ENCODE measurements around the gene PC. TPM values are rescaled to one million over a fixed set of nuclear protein-coding genes. Genes with fewer than 3 reads are reported as not detected.

Gene PC
- total and polyA plus RNA-seq, 9 of the 15 experiments (the other 6 are each of a cell fraction or from before 2014, with no cell fraction given) = 0.94 to 38.0 (median 8.7) TPM

DNA sequence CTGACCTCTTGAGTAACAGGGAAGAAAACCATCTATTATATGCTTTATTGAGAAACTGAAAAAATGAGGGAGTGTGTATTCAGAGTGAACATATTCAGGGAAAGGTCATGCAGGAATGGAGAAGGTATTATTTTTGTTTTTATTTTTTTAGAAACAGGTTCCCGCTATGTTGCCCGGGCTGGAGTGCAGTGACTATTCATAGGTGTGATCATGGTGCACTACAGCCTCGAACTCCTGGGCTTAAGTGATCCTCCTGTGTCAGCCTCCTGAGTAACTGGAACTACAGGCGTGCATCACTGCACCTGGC, 123.7 kb downstream of the PC start:
- Histone ChIP-seq H4K20me1 (replicated peaks; ENCODE audit: control insufficient read depth, insufficient read depth, low read length) (no peaks in the 10 kb centered on the region), H3K9me1 (ENCODE audit: control insufficient read depth, insufficient read depth, low read length) (no peaks in the 10 kb centered on the region), H3K27ac (ENCODE audit: extremely low read depth, low read depth, low read length) (peak overlapping the region; percentile 51), H3K4me3 (no peak overlapping the region), H3K36me3 (ENCODE audit: control insufficient read depth, insufficient read depth, low read length) (peaks cover 10% of the 10 kb centered on the region; the same call in 1 of the 3 replicates), H3K27me3 (ENCODE audit: control insufficient read depth in 2 of 2, insufficient read depth in 2 of 2, low read length in 2 of 2) (no peaks in the 10 kb centered on the region), H3K4me1 (replicated peaks in 1 of 2; ENCODE audit: control insufficient read depth in 2 of 2, insufficient read depth in 2 of 2, low read length in 2 of 2) (peaks cover 16 to 27% of the 10 kb centered on the region in 2 experiments; a peak in 4 of 5 replicates), H3K9me3 (replicated peaks; ENCODE audit: control insufficient read depth, insufficient read depth, low read depth, low read length) (no peaks in the 10 kb centered on the region), H3K79me2 (ENCODE audit: control insufficient read depth, insufficient read depth, low read length) (no peaks in the 10 kb centered on the region), H3K9ac (ENCODE audit: insufficient read depth in 1 of 2, low read depth in 2 of 2, low read length in 2 of 2) (no peak overlapping the region), H3K4me2 (ENCODE audit: insufficient read depth, low read length) (0 out of 2 replicates have a peak overlapping the region, but pooled peaks have one; percentile 9), H2AFZ (ENCODE audit: low read depth, low read length) (no peak overlapping the region)
- in situ Hi-C loops (cut with MboI) = loop anchor here (5.0 kb wide), 2 partner anchors 142 to 427 kb away; no protein-coding TSS in a partner anchor
- DNase-seq (ENCODE audit: extremely low read depth in 1 of 4, low spot score in 3 of 4) (no peak), ATAC-seq (no peak), FAIRE-seq (no peak)
- POLR2A ChIA-PET = interaction anchor here (0.6 to 1.4 kb wide), 7 partner anchors 67 to 433 kb away, joined by 3 to 7 read pairs (median 3); no protein-coding TSS in a partner anchor
- no peak for TF ChIP-seq NR2C2 (CRISPR knock-in tag; IDR thresholded peaks at IDR 0.05)
- peak; percentile 32; the same call in 1 of the 2 replicates for TF ChIP-seq NR2C2 (tag; IDR thresholded peaks at IDR 0.05)
- TF ChIP-seq, protein P1, sequence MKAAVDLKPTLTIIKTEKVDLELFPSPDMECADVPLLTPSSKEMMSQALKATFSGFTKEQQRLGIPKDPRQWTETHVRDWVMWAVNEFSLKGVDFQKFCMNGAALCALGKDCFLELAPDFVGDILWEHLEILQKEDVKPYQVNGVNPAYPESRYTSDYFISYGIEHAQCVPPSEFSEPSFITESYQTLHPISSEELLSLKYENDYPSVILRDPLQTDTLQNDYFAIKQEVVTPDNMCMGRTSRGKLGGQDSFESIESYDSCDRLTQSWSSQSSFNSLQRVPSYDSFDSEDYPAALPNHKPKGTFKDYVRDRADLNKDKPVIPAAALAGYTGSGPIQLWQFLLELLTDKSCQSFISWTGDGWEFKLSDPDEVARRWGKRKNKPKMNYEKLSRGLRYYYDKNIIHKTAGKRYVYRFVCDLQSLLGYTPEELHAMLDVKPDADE (conservative IDR thresholded peaks at IDR 0.05; ENCODE audit: control insufficient read depth, low read depth, low read length) = no peak
- 0 out of 2 replicates have a peak, but pooled peaks have one; percentile 34 for TF ChIP-seq NR2C1 (IDR thresholded peaks at IDR 0.05)
- no peak; the same call in 1 of the 2 replicates for TF ChIP-seq NR2C1 (tag; IDR thresholded peaks at IDR 0.05)
- no peak for TF ChIP-seq ZC3H11A (IDR thresholded peaks at IDR 0.05; ENCODE audit: low read depth, low read length)
- TF ChIP-seq, protein P2, sequence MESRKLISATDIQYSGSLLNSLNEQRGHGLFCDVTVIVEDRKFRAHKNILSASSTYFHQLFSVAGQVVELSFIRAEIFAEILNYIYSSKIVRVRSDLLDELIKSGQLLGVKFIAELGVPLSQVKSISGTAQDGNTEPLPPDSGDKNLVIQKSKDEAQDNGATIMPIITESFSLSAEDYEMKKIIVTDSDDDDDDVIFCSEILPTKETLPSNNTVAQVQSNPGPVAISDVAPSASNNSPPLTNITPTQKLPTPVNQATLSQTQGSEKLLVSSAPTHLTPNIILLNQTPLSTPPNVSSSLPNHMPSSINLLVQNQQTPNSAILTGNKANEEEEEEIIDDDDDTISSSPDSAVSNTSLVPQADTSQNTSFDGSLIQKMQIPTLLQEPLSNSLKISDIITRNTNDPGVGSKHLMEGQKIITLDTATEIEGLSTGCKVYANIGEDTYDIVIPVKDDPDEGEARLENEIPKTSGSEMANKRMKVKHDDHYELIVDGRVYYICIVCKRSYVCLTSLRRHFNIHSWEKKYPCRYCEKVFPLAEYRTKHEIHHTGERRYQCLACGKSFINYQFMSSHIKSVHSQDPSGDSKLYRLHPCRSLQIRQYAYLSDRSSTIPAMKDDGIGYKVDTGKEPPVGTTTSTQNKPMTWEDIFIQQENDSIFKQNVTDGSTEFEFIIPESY (CRISPR knock-in tag; IDR thresholded peaks at IDR 0.05) = 0 out of 2 replicates have a peak, but pooled peaks have one; percentile 0
- 0 out of 2 replicates have a peak, but pooled peaks have one; percentile 2 for TF ChIP-seq ADNP (tag; IDR thresholded peaks at IDR 0.05)
- 0 out of 4 replicates have a peak, but pooled peaks of 1 of the 2 experiments have one; percentile 27 for TF ChIP-seq TBL1XR1 (IDR thresholded peaks at IDR 0.05; ENCODE audit: low read length in 2 of 2)
- TF ChIP-seq FOSL1 (tag; conservative IDR thresholded peaks at IDR 0.05) = 0 out of 2 replicates have a peak, but pooled peaks have one; percentile 1
- TF ChIP-seq POLR2AphosphoS2 (IDR thresholded peaks at IDR 0.05; ENCODE audit: low read length) = peak; percentile 28; the same call in 1 of the 2 replicates
- TF ChIP-seq GABPA (tag; conservative IDR thresholded peaks at IDR 0.05; ENCODE audit: low read depth) = peak; percentile 39; the same call in 1 of the 2 replicates
- TF ChIP-seq ELF1 (tag; IDR thresholded peaks at IDR 0.05) = peak; percentile 34; the same call in 1 of the 2 replicates
- no peak for TF ChIP-seq RBM14 (IDR thresholded peaks at IDR 0.05; ENCODE audit: borderline replicate concordance, insufficient read depth, low read depth, low read length)
- 0 out of 2 replicates have a peak, but pooled peaks have one; percentile 37 for TF ChIP-seq HINFP (tag; conservative IDR thresholded peaks at IDR 0.05; ENCODE audit: low read depth)
- no peak for TF ChIP-seq SMAD1 (IDR thresholded peaks at IDR 0.05; ENCODE audit: low read depth, low read length, partially characterized antibody)
- intact Hi-C loops (cut with micrococcal nuclease) = loop anchor here (1.0 to 5.0 kb wide), 5 partner anchors 48 to 426 kb away; partner anchors contain the start of gene RBM4B
- CTCF ChIA-PET (ENCODE audit: low intra/inter-chr PET ratio) = interaction anchor here (0.5 to 3.7 kb wide), 8 partner anchors 48 to 427 kb away, joined by 3 to 73 read pairs (median 4); partner anchors contain the start of gene RBM4B
- WGBS (ENCODE audit: insufficient coverage, low coverage, missing lambda C conversion rate) = 46% methylated on average over 4 of the region's 4 CpGs
- BruUV-seq (replicated peaks) = no TSS peak
